Left lung (tissue), 10 donors: ENCODE results near the gene ERBB2. TPM values are rescaled to one million over a fixed set of nuclear protein-coding genes. Genes with fewer than 3 reads are reported as not detected.

Experiments
- ATAC-seq: fragments of 200-7000 bp; cut with Tn5 transposase; one replicate; pipeline ENCODE4 v1.9.1; 2020; ENCODE audit warnings: moderate library complexity
- DNase-seq, 4 donors: peaks; one replicate each; pipeline ENCODE4 v3.0.0-alpha.2; 2013 to 2020
- H3K27ac ChIP-seq, 2 donors: fragments of 200-600 bp; sonication (generic) in 1 of 2; one replicate each; pipeline versions ENCODE4 v1.5.0 to v1.8.0; 2020 to 2021
- H3K27me3 ChIP-seq, 2 donors: fragments of 200-600 bp; sonication (generic) in 1 of 2; one replicate each; pipeline versions ENCODE4 v1.5.0 to v1.8.0; 2020 to 2021
- H3K36me3 ChIP-seq, 2 donors: fragments of 200-600 bp; sonication (generic) in 1 of 2; one replicate each; pipeline versions ENCODE4 v1.5.0 to v1.8.0; 2020 to 2021
- H3K4me1 ChIP-seq, 2 donors: fragments of 200-600 bp; one replicate each; pipeline ENCODE4 v1.8.0; 2021
- H3K4me3 ChIP-seq, 2 donors: fragments of 200-600 bp; sonication (generic) in 1 of 2; one replicate each; pipeline versions ENCODE4 v1.5.0 to v1.8.0; 2020 to 2021; ENCODE audit warnings: mild to moderate bottlenecking in 1 of 2
- H3K9me3 ChIP-seq, 2 donors: fragments of 200-600 bp; sonication (generic) in 1 of 2; one replicate each; pipeline versions ENCODE4 v1.5.0 to v1.8.0; 2020 to 2021
- intact Hi-C, 2 donors: fragments of 100-400 bp; cut with DNase I; formaldehyde crosslinking; loops; one replicate each; pipeline versions ENCODE4 v1.11.2 to v1.14.2; 2022
- polyA plus RNA-seq, 6 donors: library from polyadenylated mRNA; unstranded; fragments of 120-200 nt; gene quantifications; one replicate each; pipeline ENCODE4 v1.2.1, GENCODE V29; 2013; ENCODE audit not compliant: insufficient read length in 6 of 6
- total RNA-seq, 2 donors: library from RNA; stranded (reverse); fragmentation: NEBNext Ultra II Directional; extraction: Animal tissue kit (Norgen Biotek cat#: 25700); gene quantifications; one replicate each; pipeline ENCODE4 v1.2.1, GENCODE V29; 2021
- TF ChIP-seq, protein P1 (sequence below), 2 donors: fragments of 200-600 bp; sonication (generic) in 1 of 2; IDR thresholded peaks; one replicate each; pipeline versions ENCODE4 v1.5.0 to v1.8.0; 2021; ENCODE audit warnings: antibody characterized with exemption in 2 of 2
- donor health status: DM: no; HTN: yes; CAD: no.
- donor health status: DM: no; HTN: no; CAD: no.

Gene ERBB2
- total and polyA plus RNA-seq, 8 donors, result 65.1 to 137 (median 107) TPM

DNA sequence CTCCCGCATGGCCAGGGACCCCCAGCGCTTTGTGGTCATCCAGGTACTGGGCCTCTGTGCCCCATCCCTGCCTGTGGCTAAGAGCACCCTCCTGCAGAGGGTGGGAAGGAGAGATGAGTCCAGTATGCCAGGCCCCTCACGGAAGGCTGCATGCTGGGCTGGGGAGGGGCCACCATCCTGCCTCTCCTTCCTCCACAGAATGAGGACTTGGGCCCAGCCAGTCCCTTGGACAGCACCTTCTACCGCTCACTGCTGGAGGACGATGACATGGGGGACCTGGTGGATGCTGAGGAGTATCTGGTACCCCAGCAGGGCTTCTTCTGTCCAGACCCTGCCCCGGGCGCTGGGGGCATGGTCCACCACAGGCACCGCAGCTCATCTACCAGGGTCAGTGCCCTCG, 26.8 kb downstream of the ERBB2 start:
- Histone ChIP-seq H3K27ac (no peak overlapping the region), H3K9me3 (no peaks in the 10 kb centered on the region), H3K36me3 (peaks cover 0 to 52% of the 10 kb centered on the region in 2 donors), H3K27me3 (no peaks in the 10 kb centered on the region), H3K4me1 (peaks cover 6 to 18% of the 10 kb centered on the region in 2 donors), H3K4me3 (no peak overlapping the region)
- DNase-seq, result no peak
- no peak for ATAC-seq
- intact Hi-C loops, result no loop called here
- TF ChIP-seq, protein P1, sequence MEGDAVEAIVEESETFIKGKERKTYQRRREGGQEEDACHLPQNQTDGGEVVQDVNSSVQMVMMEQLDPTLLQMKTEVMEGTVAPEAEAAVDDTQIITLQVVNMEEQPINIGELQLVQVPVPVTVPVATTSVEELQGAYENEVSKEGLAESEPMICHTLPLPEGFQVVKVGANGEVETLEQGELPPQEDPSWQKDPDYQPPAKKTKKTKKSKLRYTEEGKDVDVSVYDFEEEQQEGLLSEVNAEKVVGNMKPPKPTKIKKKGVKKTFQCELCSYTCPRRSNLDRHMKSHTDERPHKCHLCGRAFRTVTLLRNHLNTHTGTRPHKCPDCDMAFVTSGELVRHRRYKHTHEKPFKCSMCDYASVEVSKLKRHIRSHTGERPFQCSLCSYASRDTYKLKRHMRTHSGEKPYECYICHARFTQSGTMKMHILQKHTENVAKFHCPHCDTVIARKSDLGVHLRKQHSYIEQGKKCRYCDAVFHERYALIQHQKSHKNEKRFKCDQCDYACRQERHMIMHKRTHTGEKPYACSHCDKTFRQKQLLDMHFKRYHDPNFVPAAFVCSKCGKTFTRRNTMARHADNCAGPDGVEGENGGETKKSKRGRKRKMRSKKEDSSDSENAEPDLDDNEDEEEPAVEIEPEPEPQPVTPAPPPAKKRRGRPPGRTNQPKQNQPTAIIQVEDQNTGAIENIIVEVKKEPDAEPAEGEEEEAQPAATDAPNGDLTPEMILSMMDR (IDR thresholded peaks at IDR 0.05), result no peak

- Histone ChIP-seq H3K4me3 (no peak overlapping the region), H3K27ac (no peak overlapping the region), H3K9me3 (no peaks in the 10 kb centered on the region), H3K4me1 (peaks cover 6 to 18% of the 10 kb centered on the region in 2 donors), H3K27me3 (no peaks in the 10 kb centered on the region), H3K36me3 (peaks cover 0 to 52% of the 10 kb centered on the region in 2 donors)
- intact Hi-C loops, result no loop called here
- DNase-seq, result no peak
- ATAC-seq, result no peak
- TF ChIP-seq, protein P1 (IDR thresholded peaks at IDR 0.05), result no peak
These were observed 27.7 kb downstream of the ERBB2 start for GRCh38 chr17:39727556-39727955.

GRCh38 chr17:39729280-39729851, 29.5 kb downstream of the ERBB2 start:
- ATAC-seq (no peak), DNase-seq (no peak)
- TF ChIP-seq, protein P1 (IDR thresholded peaks at IDR 0.05), result no peak
- intact Hi-C loops, result no loop called here
- no peaks in the 10 kb centered on the region for H3K9me3 ChIP-seq
- peaks cover 6 to 18% of the 10 kb centered on the region in 2 donors for H3K4me1 ChIP-seq
- H3K27me3 ChIP-seq, result no peaks in the 10 kb centered on the region
- H3K4me3 ChIP-seq, result peak overlapping the region; percentile 75 to 78
- H3K27ac ChIP-seq, result peak overlapping the region; percentile 89 to 93
- H3K36me3 ChIP-seq, result peaks cover 0 to 48% of the 10 kb centered on the region in 2 donors

DNA sequence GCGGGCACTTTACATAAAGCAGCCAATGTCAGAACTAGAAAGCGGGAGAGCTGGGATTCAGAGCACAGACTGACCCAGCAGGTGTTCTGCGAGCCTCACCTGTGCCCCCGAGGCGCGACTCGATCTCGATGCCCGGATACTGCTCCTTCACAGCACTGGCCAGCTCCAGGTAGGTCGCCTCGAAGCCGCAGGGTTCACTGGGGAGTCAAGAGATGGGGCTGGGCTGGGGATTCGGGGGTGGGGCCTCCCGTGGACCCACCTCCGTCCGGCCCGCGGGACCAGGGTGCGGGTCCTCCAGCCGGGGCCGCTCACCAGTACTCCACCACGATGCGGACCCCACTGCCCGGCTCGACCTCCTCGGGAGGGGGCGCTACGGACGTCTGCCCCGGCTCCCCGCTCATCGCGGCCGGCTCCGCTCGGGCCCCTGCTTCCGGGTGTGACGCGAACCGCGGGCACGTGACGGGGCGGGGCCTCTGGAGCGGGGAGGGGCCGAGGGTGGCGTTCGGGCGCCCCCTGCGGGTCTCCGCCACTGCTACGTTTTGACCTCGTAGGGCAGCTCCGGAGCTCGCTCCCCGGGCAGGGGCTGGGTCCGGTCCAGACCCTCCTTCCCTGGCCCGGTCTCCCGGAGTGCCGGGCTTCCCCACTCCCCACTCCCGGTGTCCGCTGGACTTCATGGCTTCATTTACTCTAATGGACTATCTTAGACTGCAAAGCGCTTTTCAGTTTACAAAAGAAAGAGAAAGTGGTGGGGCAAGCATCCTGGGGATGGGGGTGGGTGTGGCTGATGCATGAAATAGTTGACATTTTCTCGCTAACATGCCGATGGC, 30.4 kb downstream of the ERBB2 start, which contains the start of gene MIEN1:
Gene MIEN1, minus strand, starts transcription at position 438 of the 827 bp plus-strand sequence. Its CDS starts 37 bp downstream, at position 401.
- DNase-seq, result peak; percentile 83 to 98 (median 92)
- intact Hi-C loops, result loop anchor here in 1 of 2 donors (10.0 kb wide), 1 partner anchor 96 kb away; the partner anchor contains the start of gene STARD3
- peaks cover 0 to 39% of the 10 kb centered on the region in 2 donors for H3K36me3 ChIP-seq

More for the DNA sequence above, 30.4 kb downstream of the ERBB2 start, which contains the start of gene MIEN1:
- ATAC-seq, result peak; percentile 98
- peak within 1 kb of the TSS; percentile 89 to 93 for H3K27ac ChIP-seq
- H3K4me1 ChIP-seq, result peaks cover 6 to 18% of the 10 kb centered on the region in 2 donors
- TF ChIP-seq, protein P1 (IDR thresholded peaks at IDR 0.05), result peak; percentile 89 to 93
- H3K4me3 ChIP-seq, result peak within 1 kb of the TSS; percentile 75 to 78
- H3K9me3 ChIP-seq, result no peaks in the 10 kb centered on the region
- peaks cover 0 to 5% of the 10 kb centered on the region in 2 donors for H3K27me3 ChIP-seq
